ENCODE results near the gene HGF. TPM values are rescaled to one million over a fixed set of nuclear protein-coding genes. Genes with fewer than 3 reads are reported as not detected.

HGF gene
- total RNA-seq, 2 donors from 2014 or later: 0.20 to 0.29 TPM

GRCh38 chr7:81704595-81704994 lies 65.3 kb downstream of the HGF start:
- Mint-ChIP-seq H3K36me3 (ENCODE audit: low read depth) (no peaks in the 10 kb centered on the region), H3K4me3 (no peak overlapping the region), H3K9me3 (no peaks in the 10 kb centered on the region), H3K27me3 (ENCODE audit: insufficient read depth) (no peaks in the 10 kb centered on the region), H3K27ac (no peak overlapping the region), H3K4me1 (peaks cover 9% of the 10 kb centered on the region)
- no peaks in the 10 kb centered on the region for H3K36me3 ChIP-seq (ENCODE audit: control insufficient read depth, insufficient read depth, low read length)
- no peaks in the 10 kb centered on the region for H3K9me3 ChIP-seq (ENCODE audit: control insufficient read depth, low read length)
- H3K4me3 ChIP-seq (ENCODE audit: low read length): no peak overlapping the region
- H3K4me1 ChIP-seq (ENCODE audit: control insufficient read depth, insufficient read depth, low read length): no peaks in the 10 kb centered on the region
- H3K27me3 ChIP-seq (ENCODE audit: control insufficient read depth, insufficient read depth, low read length, poor library complexity, severe bottlenecking): no peaks in the 10 kb centered on the region
- H3K9ac ChIP-seq (ENCODE audit: extremely low read depth, low read length, poor library complexity, severe bottlenecking): no peak overlapping the region
- no peak for DNase-seq
- TF ChIP-seq, protein P1, sequence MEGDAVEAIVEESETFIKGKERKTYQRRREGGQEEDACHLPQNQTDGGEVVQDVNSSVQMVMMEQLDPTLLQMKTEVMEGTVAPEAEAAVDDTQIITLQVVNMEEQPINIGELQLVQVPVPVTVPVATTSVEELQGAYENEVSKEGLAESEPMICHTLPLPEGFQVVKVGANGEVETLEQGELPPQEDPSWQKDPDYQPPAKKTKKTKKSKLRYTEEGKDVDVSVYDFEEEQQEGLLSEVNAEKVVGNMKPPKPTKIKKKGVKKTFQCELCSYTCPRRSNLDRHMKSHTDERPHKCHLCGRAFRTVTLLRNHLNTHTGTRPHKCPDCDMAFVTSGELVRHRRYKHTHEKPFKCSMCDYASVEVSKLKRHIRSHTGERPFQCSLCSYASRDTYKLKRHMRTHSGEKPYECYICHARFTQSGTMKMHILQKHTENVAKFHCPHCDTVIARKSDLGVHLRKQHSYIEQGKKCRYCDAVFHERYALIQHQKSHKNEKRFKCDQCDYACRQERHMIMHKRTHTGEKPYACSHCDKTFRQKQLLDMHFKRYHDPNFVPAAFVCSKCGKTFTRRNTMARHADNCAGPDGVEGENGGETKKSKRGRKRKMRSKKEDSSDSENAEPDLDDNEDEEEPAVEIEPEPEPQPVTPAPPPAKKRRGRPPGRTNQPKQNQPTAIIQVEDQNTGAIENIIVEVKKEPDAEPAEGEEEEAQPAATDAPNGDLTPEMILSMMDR (conservative IDR thresholded peaks at IDR 0.05): no peak
- 85 to 100% methylated on average over 1 to 3 of the region's 3 CpGs for WGBS, 2 experiments (ENCODE audit: insufficient coverage in 1 of 2, insufficient read length in 1 of 2)
- H3K27ac ChIP-seq (ENCODE audit: low read depth, low read length): no peak overlapping the region

DNA sequence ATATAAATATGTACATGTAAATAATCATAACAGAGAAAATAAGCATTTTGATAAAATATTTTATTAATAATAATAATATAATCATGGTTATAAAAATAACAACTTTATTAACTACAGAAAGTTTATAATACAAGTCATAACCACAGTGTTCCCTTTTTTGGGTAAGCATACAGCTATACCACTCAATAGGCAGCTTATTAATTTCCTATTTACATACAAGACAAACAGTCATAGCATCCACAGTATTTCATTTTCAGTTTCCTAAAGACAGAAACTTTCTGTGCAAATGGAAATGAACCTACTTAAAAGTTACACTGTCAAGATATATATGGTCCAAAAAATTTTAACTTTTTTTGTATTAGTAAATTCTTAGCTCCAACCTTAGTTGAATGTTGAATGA lies 70.9 kb downstream of the HGF start:
- Mint-ChIP-seq H3K27ac (no peak overlapping the region), H3K4me1 (no peaks in the 10 kb centered on the region), H3K9me3 (no peaks in the 10 kb centered on the region), H3K27me3 (ENCODE audit: insufficient read depth) (no peaks in the 10 kb centered on the region), H3K36me3 (ENCODE audit: low read depth) (no peaks in the 10 kb centered on the region), H3K4me3 (no peak overlapping the region)
- TF ChIP-seq, protein P1 (conservative IDR thresholded peaks at IDR 0.05): no peak
- H3K36me3 ChIP-seq (ENCODE audit: control insufficient read depth, insufficient read depth, low read length): no peaks in the 10 kb centered on the region
- H3K4me3 ChIP-seq (ENCODE audit: low read length): no peak overlapping the region
- H3K27me3 ChIP-seq (ENCODE audit: control insufficient read depth, insufficient read depth, low read length, poor library complexity, severe bottlenecking): no peaks in the 10 kb centered on the region
- no peak overlapping the region for H3K9ac ChIP-seq (ENCODE audit: extremely low read depth, low read length, poor library complexity, severe bottlenecking)
- DNase-seq: no peak
- no peaks in the 10 kb centered on the region for H3K9me3 ChIP-seq (ENCODE audit: control insufficient read depth, low read length)
- H3K27ac ChIP-seq (ENCODE audit: low read depth, low read length): no peak overlapping the region
- H3K4me1 ChIP-seq (ENCODE audit: control insufficient read depth, insufficient read depth, low read length): no peaks in the 10 kb centered on the region

DNA sequence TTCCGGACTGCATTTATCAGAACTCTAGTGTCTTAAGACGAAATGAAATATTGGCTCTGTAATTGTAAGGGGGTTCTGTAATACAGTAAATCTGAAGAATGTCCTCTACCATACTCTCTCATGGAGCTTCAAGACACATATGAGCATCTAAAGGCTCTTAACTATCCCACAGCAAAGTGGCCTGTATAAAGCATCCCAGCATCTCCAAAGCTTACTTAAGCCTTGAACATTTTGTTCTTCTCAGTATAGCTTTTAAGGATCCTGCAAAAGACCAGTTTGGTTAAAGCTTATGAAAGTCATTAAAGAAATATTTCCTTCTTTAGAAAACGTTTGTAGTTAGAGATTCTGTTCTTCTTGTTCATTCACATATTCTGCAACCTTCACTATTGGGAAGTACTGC lies 75.1 kb downstream of the HGF start:
- Histone ChIP-seq H3K4me3 (ENCODE audit: low read length) (no peak overlapping the region), H3K4me1 (ENCODE audit: control insufficient read depth, insufficient read depth, low read length) (no peaks in the 10 kb centered on the region), H3K27me3 (ENCODE audit: control insufficient read depth, insufficient read depth, low read length, poor library complexity, severe bottlenecking) (no peaks in the 10 kb centered on the region), H3K36me3 (ENCODE audit: control insufficient read depth, insufficient read depth, low read length) (no peaks in the 10 kb centered on the region), H3K9ac (ENCODE audit: extremely low read depth, low read length, poor library complexity, severe bottlenecking) (no peak overlapping the region), H3K9me3 (ENCODE audit: control insufficient read depth, low read length) (no peaks in the 10 kb centered on the region), H3K27ac (ENCODE audit: low read depth, low read length) (no peak overlapping the region)
- H3K36me3 Mint-ChIP-seq (ENCODE audit: low read depth): no peaks in the 10 kb centered on the region
- no peak overlapping the region for H3K4me3 Mint-ChIP-seq
- 83 to 87% methylated on average over 1 to 3 of the region's 3 CpGs for WGBS, 2 experiments (ENCODE audit: insufficient coverage in 1 of 2, insufficient read length in 1 of 2)
- no peaks in the 10 kb centered on the region for H3K9me3 Mint-ChIP-seq
- TF ChIP-seq, protein P1 (conservative IDR thresholded peaks at IDR 0.05): no peak
- no peak for DNase-seq
- no peak overlapping the region for H3K27ac Mint-ChIP-seq
- H3K4me1 Mint-ChIP-seq: peaks cover 9% of the 10 kb centered on the region
- H3K27me3 Mint-ChIP-seq (ENCODE audit: insufficient read depth): no peaks in the 10 kb centered on the region

All from endodermal cell (in vitro differentiated cells).